ENCODE data around the gene STK4. TPM values are rescaled to one million over a fixed set of nuclear protein-coding genes. Genes with fewer than 3 reads are reported as not detected.

Gene STK4
- total RNA-seq, 2 donors from 2014 or later = 28.9 to 29.9 TPM

- no peak for TF ChIP-seq CTCF (IDR thresholded peaks at IDR 0.05)
- peaks cover 3% of the 10 kb centered on the region for H3K27me3 ChIP-seq
- intact Hi-C loops (cut with DNase I) = no loop called here
- H3K36me3 ChIP-seq = no peaks in the 10 kb centered on the region
- H3K4me3 ChIP-seq = no peak overlapping the region
- H3K27ac ChIP-seq = no peak overlapping the region
- H3K9me3 ChIP-seq = no peaks in the 10 kb centered on the region
- no peak overlapping the region for H3K9ac ChIP-seq (ENCODE audit: low read depth in 2 of 2, low read length in 2 of 2)
- DNase-seq = no peak
- H3K4me1 ChIP-seq = no peaks in the 10 kb centered on the region
These were observed 125.1 kb downstream of the STK4 start for GRCh38 chr20:45091366-45091765.

GRCh38 chr20:45092898-45093297 is 126.6 kb downstream of the STK4 start:
- H3K4me1 ChIP-seq = no peaks in the 10 kb centered on the region
- intact Hi-C loops (cut with DNase I) = no loop called here

GRCh38 chr20:45094201-45094600 is 127.9 kb downstream of the STK4 start:
- intact Hi-C loops (cut with DNase I) = no loop called here
- H3K4me3 ChIP-seq = no peak overlapping the region

More at GRCh38 chr20:45092898-45093297, 126.6 kb downstream of the STK4 start:
- H3K27ac ChIP-seq = no peak overlapping the region
- DNase-seq = no peak
- no peak overlapping the region for H3K4me3 ChIP-seq
- no peak overlapping the region for H3K9ac ChIP-seq (ENCODE audit: low read depth in 2 of 2, low read length in 2 of 2)
- no peaks in the 10 kb centered on the region for H3K9me3 ChIP-seq
- H3K36me3 ChIP-seq = no peaks in the 10 kb centered on the region
- H3K27me3 ChIP-seq = peaks cover 16% of the 10 kb centered on the region
- TF ChIP-seq CTCF (IDR thresholded peaks at IDR 0.05) = no peak

GRCh38 chr20:45094864-45095574 is 128.7 kb downstream of the STK4 start:
- Histone ChIP-seq H3K4me1 (no peaks in the 10 kb centered on the region), H3K27ac (no peak overlapping the region), H3K4me3 (no peak overlapping the region), H3K9me3 (no peaks in the 10 kb centered on the region), H3K36me3 (no peaks in the 10 kb centered on the region), H3K9ac (ENCODE audit: low read depth in 2 of 2, low read length in 2 of 2) (no peak overlapping the region), H3K27me3 (peaks cover 23% of the 10 kb centered on the region)
- no peak for DNase-seq
- intact Hi-C loops (cut with DNase I) = loop anchor here (5.0 kb wide), 3 partner anchors 48 to 197 kb away; no protein-coding TSS in a partner anchor
- TF ChIP-seq CTCF (IDR thresholded peaks at IDR 0.05) = no peak

More at GRCh38 chr20:45094201-45094600, 127.9 kb downstream of the STK4 start:
- H3K27me3 ChIP-seq = peaks cover 20% of the 10 kb centered on the region
- H3K27ac ChIP-seq = no peak overlapping the region
- H3K4me1 ChIP-seq = no peaks in the 10 kb centered on the region
- H3K9me3 ChIP-seq = no peaks in the 10 kb centered on the region
- TF ChIP-seq CTCF (IDR thresholded peaks at IDR 0.05) = no peak
- no peak for DNase-seq
- no peaks in the 10 kb centered on the region for H3K36me3 ChIP-seq
- H3K9ac ChIP-seq (ENCODE audit: low read depth in 2 of 2, low read length in 2 of 2) = no peak overlapping the region

GRCh38 chr20:45095805-45096238 is 129.5 kb downstream of the STK4 start:
- Histone ChIP-seq H3K4me1 (no peaks in the 10 kb centered on the region), H3K27ac (no peak overlapping the region), H3K36me3 (no peaks in the 10 kb centered on the region), H3K9me3 (no peaks in the 10 kb centered on the region), H3K27me3 (peaks cover 26% of the 10 kb centered on the region), H3K4me3 (no peak overlapping the region), H3K9ac (ENCODE audit: low read depth in 2 of 2, low read length in 2 of 2) (no peak overlapping the region)
- intact Hi-C loops (cut with DNase I) = loop anchor here (5.0 kb wide), 3 partner anchors 49 to 196 kb away; no protein-coding TSS in a partner anchor
- peak; percentile 57 for DNase-seq
- TF ChIP-seq CTCF (IDR thresholded peaks at IDR 0.05) = peak; percentile 65

Measured in colonic mucosa (tissue), 4 donors.